Measurements from ENCODE around the gene NEURL2. TPM values are rescaled to one million over a fixed set of nuclear protein-coding genes. Genes with fewer than 3 reads are reported as not detected.

NEURL2 gene
- total and polyA plus RNA-seq, 8 donors: 1.6 to 5.3 (median 2.9) TPM

GRCh38 chr20:45857114-45857881 is 33.7 kb downstream of the NEURL2 start, which contains the start of the genes ACOT8 and ZSWIM3:
Gene ACOT8, minus strand, starts transcription at chr20:45857392. Its CDS starts 77 bp downstream, at chr20:45857315.
Gene ZSWIM3, plus strand, starts transcription at chr20:45857614. Its CDS starts 212 bp downstream, at chr20:45857826.
- FAIRE-seq: peak; percentile 37

GRCh38 chr20:45853484-45853883 is 37.5 kb downstream of the NEURL2 start:
- TF ChIP-seq CTCF (IDR thresholded peaks at IDR 0.05): no peak
- ATAC-seq (no peak), DNase-seq (no peak), FAIRE-seq (no peak)
- Histone ChIP-seq H3K27ac (no peak overlapping the region), H3K36me3 (no peaks in the 10 kb centered on the region), H3K4me1 (peaks cover 13 to 21% (median 14%) of the 10 kb centered on the region in 3 donors), H3K27me3 (no peaks in the 10 kb centered on the region), H3K9me3 (no peaks in the 10 kb centered on the region), H3K4me3 (no peak overlapping the region)
- WGBS, 2 donors: 31 to 32% methylated on average over 2 of the region's 2 CpGs
- intact Hi-C loops (cut with DNase I): no loop called here

More at GRCh38 chr20:45857114-45857881, 33.7 kb downstream of the NEURL2 start, which contains the start of the genes ACOT8 and ZSWIM3:
- Histone ChIP-seq H3K36me3 (no peaks in the 10 kb centered on the region), H3K27ac (peak within 1 kb of the TSS; percentile 40 to 69 (median 59)), H3K27me3 (no peaks in the 10 kb centered on the region), H3K4me3 (peak within 1 kb of the TSS; percentile 65 to 88 (median 80)), H3K9me3 (no peaks in the 10 kb centered on the region), H3K4me1 (peaks cover 13 to 21% (median 14%) of the 10 kb centered on the region in 3 donors)
- TF ChIP-seq CTCF (IDR thresholded peaks at IDR 0.05): no peak
- WGBS, 2 donors: 1% methylated on average over 35 to 36 of the region's 36 CpGs
- ATAC-seq (peak; percentile 98 to 100 (median 98)), DNase-seq (peak; percentile 77 to 99 (median 94))
- intact Hi-C loops (cut with DNase I): no loop called here

GRCh38 chr20:45852326-45852725 is 38.7 kb downstream of the NEURL2 start:
- Histone ChIP-seq H3K36me3 (peaks cover 0 to 3% (median 1%) of the 10 kb centered on the region in 3 donors), H3K4me1 (peaks cover 13 to 14% (median 13%) of the 10 kb centered on the region in 3 donors), H3K9me3 (no peaks in the 10 kb centered on the region), H3K27me3 (no peaks in the 10 kb centered on the region), H3K4me3 (no peak overlapping the region), H3K27ac (no peak overlapping the region)
- no peak for TF ChIP-seq CTCF (IDR thresholded peaks at IDR 0.05)
- intact Hi-C loops (cut with DNase I): no loop called here
- DNase-seq (no peak), FAIRE-seq (no peak), ATAC-seq (no peak)
- 96 to 99% methylated on average over 6 of the region's 6 CpGs for WGBS, 2 donors

GRCh38 chr20:45851501-45851900 is 39.5 kb downstream of the NEURL2 start:
- Histone ChIP-seq H3K9me3 (no peaks in the 10 kb centered on the region), H3K27me3 (no peaks in the 10 kb centered on the region), H3K27ac (no peak overlapping the region), H3K4me3 (no peak overlapping the region), H3K36me3 (peaks cover 0 to 9% (median 3%) of the 10 kb centered on the region in 3 donors), H3K4me1 (peaks cover 13% of the 10 kb centered on the region in 3 donors)
- FAIRE-seq (no peak), ATAC-seq (no peak), DNase-seq (no peak)
- intact Hi-C loops (cut with DNase I): no loop called here
- TF ChIP-seq CTCF (IDR thresholded peaks at IDR 0.05): no peak

- Histone ChIP-seq H3K36me3 (peaks cover 0 to 10% (median 3%) of the 10 kb centered on the region in 3 donors), H3K4me1 (peaks cover 7 to 10% (median 8%) of the 10 kb centered on the region in 3 donors), H3K9me3 (no peaks in the 10 kb centered on the region), H3K27me3 (no peaks in the 10 kb centered on the region), H3K4me3 (no peak overlapping the region), H3K27ac (no peak overlapping the region)
- no peak for TF ChIP-seq CTCF (IDR thresholded peaks at IDR 0.05)
- intact Hi-C loops (cut with DNase I): no loop called here
- FAIRE-seq (no peak), DNase-seq (no peak), ATAC-seq (no peak)
- 29 to 51% methylated on average over 1 of the region's 1 CpG for WGBS, 2 donors
These were observed 40.1 kb downstream of the NEURL2 start for GRCh38 chr20:45850926-45851325.

All from pancreas (tissue), 10 donors.